ENCODE measurements around the gene MKRN2. TPM values are rescaled to one million over a fixed set of nuclear protein-coding genes. Genes with fewer than 3 reads are reported as not detected.

Gene MKRN2
- total and polyA plus RNA-seq, 2 experiments from 2014 or later, result 41.6 to 43.7 TPM

- Histone ChIP-seq H2AFZ (peak overlapping the region; percentile 97), H3K4me1 (ENCODE audit: insufficient read depth) (peaks cover 20% of the 10 kb centered on the region), H3K4me3 (peak overlapping the region; percentile 86), H3K9me3 (ENCODE audit: low read depth) (no peaks in the 10 kb centered on the region), H3K4me2 (ENCODE audit: unreplicated experiment) (peak overlapping the region; percentile 98), H3K9me2 (ENCODE audit: insufficient read depth) (no peaks in the 10 kb centered on the region), H3K36me3 (ENCODE audit: low read depth) (no peaks in the 10 kb centered on the region), H4K20me1 (ENCODE audit: insufficient read depth) (peaks cover 15% of the 10 kb centered on the region; the same call in 1 of the 2 replicates), H3K27me3 (replicated peaks; ENCODE audit: insufficient read depth) (no peaks in the 10 kb centered on the region), H3F3A (ENCODE audit: insufficient read depth) (peaks cover 23% of the 10 kb centered on the region), H3K27ac (peak overlapping the region; percentile 95), H3K9ac (peak overlapping the region; percentile 93), H3K79me2 (ENCODE audit: insufficient read depth) (peaks cover 40% of the 10 kb centered on the region)
- in situ Hi-C loops (cut with MboI), result no loop called here
- TF ChIP-seq EZH2phosphoT487 (IDR thresholded peaks at IDR 0.05; ENCODE audit: insufficient read depth, low read depth), result no peak
- TF ChIP-seq EZH2 (IDR thresholded peaks at IDR 0.05; ENCODE audit: insufficient read depth, poor library complexity, severe bottlenecking), result no peak
- WGBS, 2 experiments (ENCODE audit: low coverage in 1 of 2, low lambda C conversion rate in 2 of 2, missing lambda C conversion rate in 2 of 2), result 1 to 4% methylated on average over 8 of the region's 8 CpGs
- no peak for DNase-seq
Observed at GRCh38 chr3:12556314-12556689, 585 bp upstream of the MKRN2 start.

DNA sequence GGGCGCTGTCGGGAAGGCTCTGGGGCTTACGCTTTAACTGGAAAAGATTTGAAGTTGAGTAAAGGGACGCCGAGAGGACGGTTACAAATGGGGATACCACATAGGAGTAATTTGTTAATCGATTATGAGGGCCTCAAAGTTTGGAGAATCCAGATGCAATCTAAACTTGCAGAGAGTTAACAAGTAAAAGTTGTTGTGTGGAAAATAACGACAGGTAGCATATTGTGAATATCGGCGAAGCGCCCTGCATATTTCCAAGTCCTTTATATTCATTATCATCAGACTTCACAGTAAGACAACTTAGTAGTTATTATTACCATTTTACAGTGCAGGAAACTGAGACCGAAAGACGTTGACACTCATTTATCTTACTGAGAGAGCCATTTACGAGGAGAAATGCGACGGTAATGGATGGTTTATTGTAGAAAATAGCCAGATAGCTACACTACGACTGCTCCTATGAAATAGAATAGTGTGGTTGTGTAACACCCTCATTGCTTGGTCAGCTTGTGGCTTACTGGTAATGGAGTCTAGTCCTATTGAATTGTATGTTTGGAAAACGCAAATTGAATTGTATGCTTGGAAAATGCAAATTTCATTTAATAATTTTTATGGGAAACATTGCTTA is 700 bp downstream of the MKRN2 start:
- Histone ChIP-seq H3F3A (ENCODE audit: insufficient read depth) (peaks cover 23% of the 10 kb centered on the region), H3K9ac (peak overlapping the region; percentile 93), H3K27me3 (replicated peaks; ENCODE audit: insufficient read depth) (no peaks in the 10 kb centered on the region), H3K9me2 (ENCODE audit: insufficient read depth) (no peaks in the 10 kb centered on the region), H3K27ac (peak overlapping the region; percentile 95), H2AFZ (peak overlapping the region; percentile 97), H3K4me2 (ENCODE audit: unreplicated experiment) (peak overlapping the region; percentile 98), H3K9me3 (ENCODE audit: low read depth) (no peaks in the 10 kb centered on the region), H3K79me2 (ENCODE audit: insufficient read depth) (peaks cover 53% of the 10 kb centered on the region), H4K20me1 (ENCODE audit: insufficient read depth) (peaks cover 17% of the 10 kb centered on the region; the same call in 1 of the 2 replicates), H3K36me3 (ENCODE audit: low read depth) (no peaks in the 10 kb centered on the region), H3K4me1 (ENCODE audit: insufficient read depth) (peaks cover 20% of the 10 kb centered on the region), H3K4me3 (peak overlapping the region; percentile 86)
- 1% methylated on average over 18 of the region's 18 CpGs for WGBS, 2 experiments (ENCODE audit: low coverage in 1 of 2, low lambda C conversion rate in 2 of 2, missing lambda C conversion rate in 2 of 2)
- no peak for TF ChIP-seq EZH2phosphoT487 (IDR thresholded peaks at IDR 0.05; ENCODE audit: insufficient read depth, low read depth)
- no peak for TF ChIP-seq EZH2 (IDR thresholded peaks at IDR 0.05; ENCODE audit: insufficient read depth, poor library complexity, severe bottlenecking)
- peak; percentile 76 for DNase-seq
- in situ Hi-C loops (cut with MboI), result no loop called here

DNA sequence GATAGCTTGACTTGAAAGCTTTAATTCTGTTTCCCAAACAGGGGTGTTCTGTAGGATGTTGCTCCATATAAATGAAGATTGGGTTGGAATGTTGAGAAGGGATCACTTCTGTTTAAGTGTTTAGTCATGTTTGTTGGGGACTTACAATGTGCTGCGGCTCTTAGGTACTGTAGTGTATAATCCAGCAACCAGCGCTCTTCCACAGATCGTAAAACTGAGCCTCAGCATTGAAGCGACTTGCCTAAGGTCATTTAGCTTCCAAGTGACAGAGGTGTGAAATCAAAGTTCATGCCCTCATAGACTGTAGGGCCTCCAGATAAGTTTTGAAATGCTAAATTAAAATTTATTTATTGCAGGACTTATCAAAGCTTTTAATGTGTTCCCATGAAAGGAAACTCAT is 1.8 kb downstream of the MKRN2 start:
- Histone ChIP-seq H3K27me3 (replicated peaks; ENCODE audit: insufficient read depth) (no peaks in the 10 kb centered on the region), H3K9me3 (ENCODE audit: low read depth) (no peaks in the 10 kb centered on the region), H3K4me2 (ENCODE audit: unreplicated experiment) (peak overlapping the region; percentile 98), H3K4me1 (ENCODE audit: insufficient read depth) (peaks cover 27% of the 10 kb centered on the region), H3K9me2 (ENCODE audit: insufficient read depth) (no peaks in the 10 kb centered on the region), H3K27ac (peak overlapping the region; percentile 95; the same call in 1 of the 2 replicates), H3K9ac (peak overlapping the region; percentile 93), H3K79me2 (ENCODE audit: insufficient read depth) (peaks cover 64% of the 10 kb centered on the region), H3F3A (ENCODE audit: insufficient read depth) (peaks cover 23% of the 10 kb centered on the region), H3K36me3 (ENCODE audit: low read depth) (no peaks in the 10 kb centered on the region), H2AFZ (no peak overlapping the region), H3K4me3 (peak overlapping the region; percentile 86), H4K20me1 (ENCODE audit: insufficient read depth) (peaks cover 17% of the 10 kb centered on the region; the same call in 1 of the 2 replicates)
- in situ Hi-C loops (cut with MboI), result no loop called here
- no peak for TF ChIP-seq EZH2phosphoT487 (IDR thresholded peaks at IDR 0.05; ENCODE audit: insufficient read depth, low read depth)
- no peak for TF ChIP-seq EZH2 (IDR thresholded peaks at IDR 0.05; ENCODE audit: insufficient read depth, poor library complexity, severe bottlenecking)
- WGBS, 2 experiments (ENCODE audit: low coverage in 1 of 2, low lambda C conversion rate in 2 of 2, missing lambda C conversion rate in 2 of 2), result 83 to 86% methylated on average over 4 of the region's 4 CpGs
- no peak for DNase-seq

GRCh38 chr3:12559520-12559919 is 2.6 kb downstream of the MKRN2 start:
- Histone ChIP-seq H3K4me1 (ENCODE audit: insufficient read depth) (peaks cover 27% of the 10 kb centered on the region), H3F3A (ENCODE audit: insufficient read depth) (peaks cover 23% of the 10 kb centered on the region), H3K9me2 (ENCODE audit: insufficient read depth) (no peaks in the 10 kb centered on the region), H3K4me3 (peak overlapping the region; percentile 86; the same call in 1 of the 2 replicates), H3K9ac (0 out of 2 replicates have a peak overlapping the region, but pooled peaks have one; percentile 1), H3K9me3 (ENCODE audit: low read depth) (no peaks in the 10 kb centered on the region), H4K20me1 (ENCODE audit: insufficient read depth) (peaks cover 17% of the 10 kb centered on the region; the same call in 1 of the 2 replicates), H3K79me2 (ENCODE audit: insufficient read depth) (peaks cover 72% of the 10 kb centered on the region), H3K36me3 (ENCODE audit: low read depth) (no peaks in the 10 kb centered on the region), H3K27ac (no peak overlapping the region), H2AFZ (no peak overlapping the region), H3K4me2 (ENCODE audit: unreplicated experiment) (peak overlapping the region; percentile 98), H3K27me3 (replicated peaks; ENCODE audit: insufficient read depth) (no peaks in the 10 kb centered on the region)
- in situ Hi-C loops (cut with MboI), result no loop called here
- TF ChIP-seq EZH2 (IDR thresholded peaks at IDR 0.05; ENCODE audit: insufficient read depth, poor library complexity, severe bottlenecking) (no peak), EZH2phosphoT487 (IDR thresholded peaks at IDR 0.05; ENCODE audit: insufficient read depth, low read depth) (no peak)
- 58 to 60% methylated on average over 3 of the region's 3 CpGs for WGBS, 2 experiments (ENCODE audit: low coverage in 1 of 2, low lambda C conversion rate in 2 of 2, missing lambda C conversion rate in 2 of 2)
- DNase-seq, result no peak
